HCT116 (cell line): ENCODE data around the gene HK1. TPM values are rescaled to one million over a fixed set of nuclear protein-coding genes. Genes with fewer than 3 reads are reported as not detected.

Experiments used
- ATAC-seq: fragments of 200-7000 bp; cut with Tn5 transposase; 2 replicates; pipeline ENCODE4 v1.9.1; 2020; ENCODE audit warnings: mild to moderate bottlenecking, moderate library complexity
- BruUV-seq: library from RNA; stranded (reverse); fragments of 400-500 nt; replicated peaks from 2 replicates; lab custom pipeline; 2021; lab: Mats Ljungman, UMichigan
- CTCF ChIA-PET: fragments of 300-600 bp; sonication (Branson Sonifier 250); formaldehyde crosslinking; loops from one replicate; lab custom pipeline; 2021; ENCODE audit warnings: antibody characterized with exemption; lab: Charles Lee
- POLR2A ChIA-PET: fragments of 300-600, 350-600 bp; sonication (Branson Sonifier 250); formaldehyde crosslinking; loops from one replicate; lab custom pipeline; 2021; ENCODE audit warnings: antibody characterized with exemption; lab: Charles Lee
- RAD21 ChIA-PET, 2 experiments: fragments of 300-600 bp; sonication (Branson Sonifier 250); formaldehyde crosslinking; loops; one replicate each; lab custom pipeline; 2023; ENCODE audit warnings: low total read pairs in 2 of 2; ENCODE audit not compliant: uncharacterized antibody in 2 of 2, unreplicated experiment in 2 of 2, low non-redundant PET in 1 of 2; lab: Charles Lee
- DNase-seq: peaks from one replicate; pipeline ENCODE4 v3.0.0-alpha.2; 2010; ENCODE audit warnings: low read depth, low spot score
- H2AFZ ChIP-seq: fragments of 200-600 bp; shearing (Covaris generic), sonication (generic); 2 replicates; pipeline ENCODE4 v1.6.1; 2017; ENCODE audit warnings: low read depth, mixed run types, mixed read lengths, antibody characterized with exemption, low read length; ENCODE audit not compliant: poor library complexity, severe bottlenecking
- H3K27ac ChIP-seq: 2 replicates; pipeline ENCODE4 v1.5.1; 2012; ENCODE audit warnings: low read depth, low read length
- H3K27me3 ChIP-seq: fragments of 200-600 bp; sonication (generic); 2 replicates; pipeline ENCODE4 v1.6.1; 2016; ENCODE audit warnings: mixed run types, low read length, mixed read lengths; ENCODE audit not compliant: insufficient read depth
- H3K36me3 ChIP-seq, 2 experiments: fragments of 200-500 bp in 1 of 2; fragments of 200-600 bp in 1 of 2; sonication (Bioruptor generic) in 1 of 2; sonication (generic) in 1 of 2; 2 replicates each; pipeline versions ENCODE4 v1.5.1 to v1.6.1; 2014 to 2016; ENCODE audit warnings: low read length in 2 of 2, inconsistent platforms in 1 of 2, mixed read lengths in 1 of 2, mixed run types in 1 of 2; ENCODE audit not compliant: insufficient read depth in 2 of 2, control insufficient read depth in 1 of 2
- H3K4me1 ChIP-seq, 2 experiments: fragments of 200-600 bp in 1 of 2; sonication (generic) in 1 of 2; 2 replicates each; pipeline versions ENCODE4 v1.5.1 to v1.6.1; 2012 to 2017; ENCODE audit warnings: low read length in 2 of 2, inconsistent platforms in 1 of 2, mild to moderate bottlenecking in 1 of 2, mixed read lengths in 1 of 2, mixed run types in 1 of 2, moderate library complexity in 1 of 2; ENCODE audit not compliant: insufficient read depth in 2 of 2, control insufficient read depth in 1 of 2
- H3K4me2 ChIP-seq: fragments of 200-600 bp; sonication (generic); 2 replicates; pipeline ENCODE4 v1.6.1; 2017; ENCODE audit warnings: mixed run types, low read length, mixed read lengths
- H3K4me3 ChIP-seq, 2 experiments: fragments of 200-600 bp in 1 of 2; sonication (generic) in 1 of 2; replicated peaks in 1 of 2; 2 replicates each; pipeline ENCODE4 v1.5.1; 2011 to 2016; ENCODE audit warnings: low read length in 2 of 2, control low read depth in 1 of 2, low read depth in 1 of 2, mild to moderate bottlenecking in 1 of 2, mixed read lengths in 1 of 2, mixed run types in 1 of 2
- H3K79me2 ChIP-seq: fragments of 200-600 bp; sonication (generic); 2 replicates; pipeline ENCODE4 v1.6.1; 2017; ENCODE audit warnings: mild to moderate bottlenecking, mixed run types, low read length, moderate library complexity, mixed read lengths; ENCODE audit not compliant: insufficient read depth
- H3K9ac ChIP-seq: fragments of 200-600 bp; sonication (generic); 2 replicates; pipeline ENCODE4 v1.6.1; 2016; ENCODE audit warnings: low read length, mixed read lengths
- H3K9me2 ChIP-seq: fragments of 200-600 bp; sonication (generic), shearing (Covaris generic); 2 replicates; pipeline ENCODE4 v1.6.1; 2017; ENCODE audit warnings: mixed run types, mild to moderate bottlenecking, moderate library complexity; ENCODE audit not compliant: insufficient read depth
- H3K9me3 ChIP-seq, 2 experiments: fragments of 200-500 bp in 1 of 2; fragments of 200-600 bp in 1 of 2; sonication (Bioruptor generic) in 1 of 2; sonication (generic) in 1 of 2; 2 replicates each; pipeline ENCODE4 v1.6.1; 2014 to 2017; ENCODE audit warnings: low read length in 2 of 2, mixed read lengths in 2 of 2, inconsistent platforms in 1 of 2, low read depth in 1 of 2, mild to moderate bottlenecking in 1 of 2, mixed run types in 1 of 2, moderate library complexity in 1 of 2; ENCODE audit not compliant: control insufficient read depth in 1 of 2, insufficient read depth in 1 of 2
- H4K20me1 ChIP-seq: fragments of 200-600 bp; sonication (generic), shearing (Covaris generic); 2 replicates; pipeline ENCODE4 v1.6.1; 2017; ENCODE audit warnings: mixed run types, mild to moderate bottlenecking, moderate library complexity; ENCODE audit not compliant: insufficient read depth
- CBX3 ChIP-seq: IDR thresholded peaks from 2 replicates; pipeline ENCODE4 v1.6.1; 2012; ENCODE audit warnings: low read depth
- CEBPB ChIP-seq: IDR thresholded peaks from 2 replicates; pipeline ENCODE4 v1.6.1; 2012; ENCODE audit warnings: low read depth
- ELF1 ChIP-seq: IDR thresholded peaks from 2 replicates; pipeline ENCODE4 v1.6.1; 2012; ENCODE audit warnings: low read depth, borderline replicate concordance
- EZH2 ChIP-seq: fragments of 200-600 bp; sonication (generic); IDR thresholded peaks from 2 replicates; pipeline ENCODE4 v1.6.1; 2017; ENCODE audit warnings: antibody characterized with exemption, mixed run types
- FOSL1 ChIP-seq: IDR thresholded peaks from 2 replicates; pipeline ENCODE4 v1.6.1; 2012; ENCODE audit warnings: low read depth
- JUND ChIP-seq: IDR thresholded peaks from 2 replicates; pipeline ENCODE4 v1.6.1; 2012
- POLR2A ChIP-seq: IDR thresholded peaks from 2 replicates; pipeline ENCODE4 v1.7.0; 2011; ENCODE audit warnings: borderline replicate concordance; ENCODE audit not compliant: insufficient read depth, insufficient read length; ENCODE audit errors: extremely low read depth
- POLR2AphosphoS5 ChIP-seq: IDR thresholded peaks from 2 replicates; pipeline ENCODE4 v1.6.1; 2011; ENCODE audit warnings: mild to moderate bottlenecking, low read depth, low read length, moderate library complexity
- RAD21 ChIP-seq: IDR thresholded peaks from 2 replicates; pipeline ENCODE4 v1.6.1; 2012; ENCODE audit warnings: low read depth, mild to moderate bottlenecking
- SRF ChIP-seq: IDR thresholded peaks from 2 replicates; pipeline ENCODE4 v1.6.1; 2012; ENCODE audit warnings: low read depth
- TCF7L2 ChIP-seq: IDR thresholded peaks from 2 replicates; pipeline ENCODE4 v1.7.0; 2011; ENCODE audit warnings: borderline replicate concordance, inconsistent platforms; ENCODE audit not compliant: insufficient read depth, insufficient read length; ENCODE audit errors: extremely low read depth
- YY1 ChIP-seq: IDR thresholded peaks from 2 replicates; pipeline ENCODE4 v1.6.1; 2011; ENCODE audit warnings: low read length, low read depth, moderate library complexity, mild to moderate bottlenecking; ENCODE audit not compliant: insufficient replicate concordance; ENCODE audit errors: extremely low read depth
- ZFX ChIP-seq: fragments of 450-650 bp; IDR thresholded peaks from 2 replicates; pipeline ENCODE4 v1.6.1; 2017
- ZNF274 ChIP-seq: fragments of 200-500 bp; sonication (Bioruptor generic); IDR thresholded peaks from 2 replicates; pipeline ENCODE4 v1.6.1; 2014; ENCODE audit warnings: mild to moderate bottlenecking, low read depth, low read length, inconsistent platforms
- intact Hi-C: fragments of 100-400 bp; cut with micrococcal nuclease; formaldehyde crosslinking; loops from 2 replicates; pipeline ENCODE4 v1.10.0; 2022
- total RNA-seq: library from RNA; stranded (reverse); gene quantifications from one replicate; pipeline ENCODE4 v1.2.1, GENCODE V29; 2021; ENCODE audit not compliant: unreplicated experiment
- TF ChIP-seq, protein P1 (sequence below): IDR thresholded peaks from 2 replicates; pipeline ENCODE4 v1.6.1; 2012
- TF ChIP-seq, protein P2 (sequence below): IDR thresholded peaks from 2 replicates; pipeline ENCODE4 v1.6.1; 2012
- TF ChIP-seq, protein P3 (sequence below): IDR thresholded peaks from 2 replicates; pipeline ENCODE4 v1.6.1; 2012; ENCODE audit warnings: low read depth

HK1 gene
- total RNA-seq, 1 experiment from 2014 or later: 50.3 TPM

DNA sequence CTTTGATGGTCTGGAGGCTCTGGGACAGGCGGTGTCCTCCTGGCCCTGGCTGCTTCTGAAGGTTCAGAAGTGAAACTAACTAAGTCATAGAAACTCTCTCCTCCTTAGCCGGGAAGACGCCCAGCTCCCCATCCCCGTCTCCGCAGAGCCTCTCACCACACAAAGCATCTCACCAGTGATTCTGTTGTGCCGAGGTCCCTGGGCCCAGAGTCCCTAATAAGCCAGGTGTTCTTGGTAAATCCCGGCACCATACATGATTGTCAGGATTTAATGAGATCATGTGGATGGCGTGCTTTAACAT lies 48.7 kb upstream of the HK1 start:
- POLR2A ChIA-PET: no interaction called here
- ATAC-seq (no peak), DNase-seq (no peak)
- H3K9me2 ChIP-seq: no peaks in the 10 kb centered on the region
- H3K36me3 ChIP-seq: no peaks in the 10 kb centered on the region
- peaks cover 22 to 55% of the 10 kb centered on the region in 2 experiments for H3K4me1 ChIP-seq
- no peak overlapping the region for H3K27ac ChIP-seq
- no peak overlapping the region for H3K4me3 ChIP-seq
- no peaks in the 10 kb centered on the region for H3K79me2 ChIP-seq
- no peak overlapping the region for H3K9ac ChIP-seq
- CTCF ChIA-PET: no interaction called here
- TF ChIP-seq FOSL1: no peak
- no peak for TF ChIP-seq POLR2AphosphoS5
- TF ChIP-seq RAD21: no peak
- TF ChIP-seq ELF1: no peak
- TF ChIP-seq, protein P1, sequence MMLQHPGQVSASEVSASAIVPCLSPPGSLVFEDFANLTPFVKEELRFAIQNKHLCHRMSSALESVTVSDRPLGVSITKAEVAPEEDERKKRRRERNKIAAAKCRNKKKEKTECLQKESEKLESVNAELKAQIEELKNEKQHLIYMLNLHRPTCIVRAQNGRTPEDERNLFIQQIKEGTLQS: no peak
- TF ChIP-seq, protein P2, sequence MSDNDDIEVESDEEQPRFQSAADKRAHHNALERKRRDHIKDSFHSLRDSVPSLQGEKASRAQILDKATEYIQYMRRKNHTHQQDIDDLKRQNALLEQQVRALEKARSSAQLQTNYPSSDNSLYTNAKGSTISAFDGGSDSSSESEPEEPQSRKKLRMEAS: no peak
- TF ChIP-seq CBX3: no peak
- TF ChIP-seq ZNF274: no peak
- TF ChIP-seq ZFX: no peak
- TF ChIP-seq SRF: no peak
- no peak for TF ChIP-seq JUND
- no peak for TF ChIP-seq EZH2
- no peak for TF ChIP-seq CEBPB
- no peaks in the 10 kb centered on the region for H3K9me3 ChIP-seq
- H3K4me2 ChIP-seq: peak overlapping the region; percentile 41
- RAD21 ChIA-PET: no interaction called here
- H2AFZ ChIP-seq: no peak overlapping the region
- intact Hi-C loops: no loop called here
- BruUV-seq: no TSS peak
- no peaks in the 10 kb centered on the region for H3K27me3 ChIP-seq
- H4K20me1 ChIP-seq: no peaks in the 10 kb centered on the region

DNA sequence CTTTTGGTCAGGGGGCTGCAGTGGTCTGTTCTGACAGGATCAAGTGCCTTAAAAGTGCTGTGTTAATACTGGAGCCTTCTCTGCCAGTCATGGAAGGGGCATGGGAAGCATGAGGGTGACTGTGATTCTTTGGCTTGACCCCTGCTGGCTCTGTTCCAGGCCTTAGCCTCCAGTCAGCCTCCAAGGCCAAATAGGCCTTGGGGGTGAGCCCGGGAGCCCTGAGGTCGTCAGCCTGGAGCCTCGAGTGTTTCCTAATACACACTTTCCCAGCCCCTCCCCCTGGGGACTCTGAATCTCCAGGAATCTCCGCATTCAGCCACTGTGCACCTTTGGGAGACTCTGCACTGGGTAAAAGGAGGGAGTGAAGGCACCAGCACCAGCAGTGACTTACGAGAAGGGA lies 48.2 kb upstream of the HK1 start:
- Histone ChIP-seq H3K4me2 (0 out of 2 replicates have a peak overlapping the region, but pooled peaks have one; percentile 41), H3K4me1 (peaks cover 17 to 49% of the 10 kb centered on the region in 2 experiments)
- BruUV-seq: no TSS peak
- no peak for TF ChIP-seq POLR2AphosphoS5
- no peak for TF ChIP-seq CEBPB
- TF ChIP-seq, protein P1: no peak
- no peak for TF ChIP-seq SRF
- no peak for TF ChIP-seq TCF7L2
- no peak for TF ChIP-seq POLR2A
- no peak for TF ChIP-seq YY1
- TF ChIP-seq CBX3: no peak
- TF ChIP-seq ZNF274: no peak
- no peak for TF ChIP-seq ELF1
- TF ChIP-seq, protein P3, sequence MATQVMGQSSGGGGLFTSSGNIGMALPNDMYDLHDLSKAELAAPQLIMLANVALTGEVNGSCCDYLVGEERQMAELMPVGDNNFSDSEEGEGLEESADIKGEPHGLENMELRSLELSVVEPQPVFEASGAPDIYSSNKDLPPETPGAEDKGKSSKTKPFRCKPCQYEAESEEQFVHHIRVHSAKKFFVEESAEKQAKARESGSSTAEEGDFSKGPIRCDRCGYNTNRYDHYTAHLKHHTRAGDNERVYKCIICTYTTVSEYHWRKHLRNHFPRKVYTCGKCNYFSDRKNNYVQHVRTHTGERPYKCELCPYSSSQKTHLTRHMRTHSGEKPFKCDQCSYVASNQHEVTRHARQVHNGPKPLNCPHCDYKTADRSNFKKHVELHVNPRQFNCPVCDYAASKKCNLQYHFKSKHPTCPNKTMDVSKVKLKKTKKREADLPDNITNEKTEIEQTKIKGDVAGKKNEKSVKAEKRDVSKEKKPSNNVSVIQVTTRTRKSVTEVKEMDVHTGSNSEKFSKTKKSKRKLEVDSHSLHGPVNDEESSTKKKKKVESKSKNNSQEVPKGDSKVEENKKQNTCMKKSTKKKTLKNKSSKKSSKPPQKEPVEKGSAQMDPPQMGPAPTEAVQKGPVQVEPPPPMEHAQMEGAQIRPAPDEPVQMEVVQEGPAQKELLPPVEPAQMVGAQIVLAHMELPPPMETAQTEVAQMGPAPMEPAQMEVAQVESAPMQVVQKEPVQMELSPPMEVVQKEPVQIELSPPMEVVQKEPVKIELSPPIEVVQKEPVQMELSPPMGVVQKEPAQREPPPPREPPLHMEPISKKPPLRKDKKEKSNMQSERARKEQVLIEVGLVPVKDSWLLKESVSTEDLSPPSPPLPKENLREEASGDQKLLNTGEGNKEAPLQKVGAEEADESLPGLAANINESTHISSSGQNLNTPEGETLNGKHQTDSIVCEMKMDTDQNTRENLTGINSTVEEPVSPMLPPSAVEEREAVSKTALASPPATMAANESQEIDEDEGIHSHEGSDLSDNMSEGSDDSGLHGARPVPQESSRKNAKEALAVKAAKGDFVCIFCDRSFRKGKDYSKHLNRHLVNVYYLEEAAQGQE: no peak
- TF ChIP-seq EZH2: no peak
- no peak for TF ChIP-seq RAD21

More for the DNA sequence above, 48.2 kb upstream of the HK1 start:
- CTCF ChIA-PET: no interaction called here
- Histone ChIP-seq H3K79me2 (no peaks in the 10 kb centered on the region), H3K9me2 (no peaks in the 10 kb centered on the region), H2AFZ (no peak overlapping the region), H3K9ac (no peak overlapping the region), H3K27ac (no peak overlapping the region), H3K9me3 (no peaks in the 10 kb centered on the region), H4K20me1 (no peaks in the 10 kb centered on the region), H3K4me3 (no peak overlapping the region), H3K36me3 (no peaks in the 10 kb centered on the region), H3K27me3 (no peaks in the 10 kb centered on the region)
- DNase-seq: no peak
- ATAC-seq: no peak
- intact Hi-C loops: no loop called here
- POLR2A ChIA-PET: no interaction called here
- RAD21 ChIA-PET: no interaction called here
